CD14-positive monocyte (primary cell): ENCODE data around the gene B3GAT2. TPM values are rescaled to one million over a fixed set of nuclear protein-coding genes. Genes with fewer than 3 reads are reported as not detected.

Source experiments
- DNase-seq, 3 donors: peaks; one replicate each; pipeline ENCODE4 v3.0.0-alpha.2; 2011 to 2022
- H2AFZ ChIP-seq: 2 replicates; pipeline ENCODE4 v1.6.0; 2012; ENCODE audit warnings: mild to moderate bottlenecking, low read depth, low read length, inconsistent platforms; ENCODE audit not compliant: insufficient read depth, poor library complexity, severe bottlenecking
- H3K27ac ChIP-seq, 2 donors: 1 replicate in 1 of 2; 2 replicates in 1 of 2; pipeline ENCODE4 v1.5.1; 2012 to 2013; ENCODE audit warnings: low read length in 2 of 2, control low read depth in 1 of 2, inconsistent platforms in 1 of 2, low read depth in 1 of 2, mild to moderate bottlenecking in 1 of 2
- H3K27me3 ChIP-seq, 2 donors: one replicate each; pipeline versions ENCODE4 v1.6.0 to v1.6.1; 2011 to 2013; ENCODE audit warnings: low read length in 2 of 2; ENCODE audit not compliant: control insufficient read depth in 2 of 2, insufficient read depth in 2 of 2
- H3K36me3 ChIP-seq, 2 donors: replicated peaks in 1 of 2; 1 replicate in 1 of 2; 2 replicates in 1 of 2; pipeline versions ENCODE4 v1.5.1 to v1.6.1; 2012 to 2013; ENCODE audit warnings: low read length in 2 of 2, control low read depth in 1 of 2, inconsistent platforms in 1 of 2, mild to moderate bottlenecking in 1 of 2; ENCODE audit not compliant: insufficient read depth in 2 of 2, control insufficient read depth in 1 of 2
- H3K4me1 ChIP-seq, 2 donors: 1 replicate in 1 of 2; 2 replicates in 1 of 2; pipeline versions ENCODE4 v1.5.1 to v1.6.1; 2012 to 2013; ENCODE audit warnings: low read length in 2 of 2, control low read depth in 1 of 2, inconsistent platforms in 1 of 2, mild to moderate bottlenecking in 1 of 2, moderate library complexity in 1 of 2; ENCODE audit not compliant: insufficient read depth in 2 of 2, control insufficient read depth in 1 of 2
- H3K4me2 ChIP-seq: replicated peaks from 2 replicates; pipeline ENCODE3; 2012; ENCODE audit warnings: low read length, moderate library complexity, mild to moderate bottlenecking; ENCODE audit not compliant: poor library complexity, severe bottlenecking; ENCODE audit errors: extremely low read depth
- H3K4me3 ChIP-seq, 3 experiments: fragments of 200-600 bp in 1 of 3; sonication (generic) in 1 of 3; replicated peaks in 1 of 3; 1 replicate in 2 of 3; 2 replicates in 1 of 3; pipeline ENCODE4 v1.5.1; 2011 to 2013; ENCODE audit warnings: low read length in 3 of 3, mild to moderate bottlenecking in 3 of 3, control low read depth in 2 of 3, low read depth in 2 of 3, inconsistent platforms in 1 of 3, moderate library complexity in 1 of 3
- H3K79me2 ChIP-seq: 2 replicates; pipeline ENCODE4 v1.6.0; 2012; ENCODE audit warnings: mild to moderate bottlenecking, control low read depth, inconsistent platforms, low read length, moderate library complexity; ENCODE audit not compliant: insufficient read depth
- H3K9ac ChIP-seq: 2 replicates; pipeline ENCODE4 v1.6.0; 2017; ENCODE audit warnings: low read length, mild to moderate bottlenecking; ENCODE audit not compliant: insufficient read depth, poor library complexity, severe bottlenecking
- H3K9me3 ChIP-seq, 2 donors: replicated peaks in 1 of 2; 1 replicate in 1 of 2; 2 replicates in 1 of 2; pipeline versions ENCODE4 v1.5.1 to v1.6.1; 2012 to 2013; ENCODE audit warnings: low read length in 2 of 2, control low read depth in 1 of 2; ENCODE audit not compliant: control insufficient read depth in 1 of 2, insufficient read depth in 1 of 2
- H4K20me1 ChIP-seq: 2 replicates; pipeline ENCODE4 v1.6.0; 2012; ENCODE audit warnings: mild to moderate bottlenecking, low read length, control low read depth, moderate library complexity; ENCODE audit not compliant: insufficient read depth
- H3K27ac Mint-ChIP-seq, 7 donors: one replicate each; pipeline ENCODE4 v1.8.0; 2020; ENCODE audit warnings: mild to moderate bottlenecking in 7 of 7, mixed read lengths in 7 of 7, moderate library complexity in 6 of 7, inconsistent platforms in 2 of 7
- H3K27me3 Mint-ChIP-seq, 3 donors: one replicate each; pipeline ENCODE4 v1.8.0; 2021 to 2022; ENCODE audit warnings: low read depth in 3 of 3, mild to moderate bottlenecking in 3 of 3, mixed read lengths in 3 of 3, moderate library complexity in 3 of 3, inconsistent platforms in 1 of 3
- H3K36me3 Mint-ChIP-seq, 2 donors: one replicate each; pipeline ENCODE4 v1.8.0; 2020; ENCODE audit warnings: mixed read lengths in 2 of 2, inconsistent platforms in 1 of 2, mild to moderate bottlenecking in 1 of 2
- H3K4me1 Mint-ChIP-seq: one replicate; pipeline ENCODE4 v1.8.0; 2020; ENCODE audit warnings: mild to moderate bottlenecking, mixed read lengths
- H3K4me3 Mint-ChIP-seq, 2 donors: one replicate each; pipeline ENCODE4 v1.8.0; 2020; ENCODE audit warnings: mild to moderate bottlenecking in 2 of 2, mixed read lengths in 2 of 2, moderate library complexity in 1 of 2
- H3K9me3 Mint-ChIP-seq, 7 donors: one replicate each; pipeline ENCODE4 v1.8.0; 2020 to 2022; ENCODE audit warnings: mixed read lengths in 7 of 7, mild to moderate bottlenecking in 6 of 7, moderate library complexity in 6 of 7, inconsistent platforms in 2 of 7
- CTCF ChIP-seq: fragments of 200-600 bp; IDR thresholded peaks from one replicate; pipeline ENCODE4 v1.8.0; 2022; ENCODE audit warnings: antibody characterized with exemption, mild to moderate bottlenecking
- WGBS: methylation state at CpG from one replicate; pipeline ENCODE4 v1.1.5; 2013; ENCODE audit warnings: missing lambda C conversion rate; ENCODE audit not compliant: insufficient coverage; 5-methylcytosine and 5-hydroxymethylcytosine counted together
- intact Hi-C, 2 donors: fragments of 100-400 bp; cut with micrococcal nuclease; formaldehyde crosslinking; loops; one replicate each; pipeline versions ENCODE4 v1.15.0 to v1.15.1; 2023
- polyA plus RNA-seq, 3 donors: library from polyadenylated mRNA; depleted of rRNA in 1 of 3; unstranded in 2 of 3; stranded (reverse) in 1 of 3; fragments of 300-500 nt in 2 of 3; fragments of >200 nt in 1 of 3; fragmentation: Illumina TruSeq in 2 of 3; gene quantifications; 1 replicate in 2 of 3; 2 replicates in 1 of 3; pipeline ENCODE4 v1.2.3, GENCODE V29; 2012 to 2021

Gene B3GAT2
- polyA plus RNA-seq, 3 donors, result 0.03 to 0.05 TPM; not detected in 1

GRCh38 chr6:70967049-70967448 lies 10.2 kb upstream of the B3GAT2 start:
- H3K36me3 Mint-ChIP-seq, result no peaks in the 10 kb centered on the region
- DNase-seq, result no peak

GRCh38 chr6:70957284-70957617 lies 391 bp upstream of the B3GAT2 start:
- H3K4me3 Mint-ChIP-seq, result peak overlapping the region in 1 of 2 donors; percentile 83
- H3K9ac ChIP-seq, result no peak overlapping the region
- peaks cover 49 to 77% of the 10 kb centered on the region in 2 donors for H3K27me3 ChIP-seq

More at GRCh38 chr6:70967049-70967448, 10.2 kb upstream of the B3GAT2 start:
- H3K9ac ChIP-seq, result no peak overlapping the region
- H3K4me2 ChIP-seq, result no peak overlapping the region
- H2AFZ ChIP-seq, result no peak overlapping the region
- 100% methylated on average over 2 of the region's 3 CpGs for WGBS
- no peaks in the 10 kb centered on the region for H3K4me1 ChIP-seq
- no peaks in the 10 kb centered on the region for H3K4me1 Mint-ChIP-seq
- H3K27ac ChIP-seq, result no peak overlapping the region
- no peaks in the 10 kb centered on the region for H3K27me3 ChIP-seq
- peaks cover 0 to 11% (median 8%) of the 10 kb centered on the region in 7 donors for H3K9me3 Mint-ChIP-seq
- no peak overlapping the region for H3K27ac Mint-ChIP-seq
- TF ChIP-seq CTCF, result no peak
- H3K4me3 ChIP-seq, result no peak overlapping the region
- peaks cover 0 to 5% (median 0%) of the 10 kb centered on the region in 3 donors for H3K27me3 Mint-ChIP-seq
- no peaks in the 10 kb centered on the region for H3K79me2 ChIP-seq
- intact Hi-C loops, result no loop called here
- H4K20me1 ChIP-seq, result no peaks in the 10 kb centered on the region
- H3K9me3 ChIP-seq, result no peaks in the 10 kb centered on the region
- H3K36me3 ChIP-seq, result no peaks in the 10 kb centered on the region
- H3K4me3 Mint-ChIP-seq, result no peak overlapping the region

More at GRCh38 chr6:70957284-70957617, 391 bp upstream of the B3GAT2 start:
- H4K20me1 ChIP-seq, result no peaks in the 10 kb centered on the region
- peak overlapping the region; percentile 65 for H2AFZ ChIP-seq
- Mint-ChIP-seq H3K4me1 (peaks cover 13% of the 10 kb centered on the region), H3K27ac (no peak overlapping the region), H3K27me3 (peaks cover 64 to 73% (median 64%) of the 10 kb centered on the region in 3 donors), H3K9me3 (peaks cover 0 to 8% (median 3%) of the 10 kb centered on the region in 7 donors), H3K36me3 (peaks cover 0 to 2% of the 10 kb centered on the region in 2 donors)
- intact Hi-C loops, result loop anchor here in 1 of 2 donors (10.0 kb wide), 1 partner anchor 252 kb away; no protein-coding TSS in a partner anchor
- H3K79me2 ChIP-seq, result no peaks in the 10 kb centered on the region
- no peak for DNase-seq
- H3K4me2 ChIP-seq, result peak overlapping the region; percentile 85
- H3K4me1 ChIP-seq, result peaks cover 16 to 20% of the 10 kb centered on the region in 2 donors
- no peak for TF ChIP-seq CTCF
- peak overlapping the region in 1 of 3 experiments; percentile 73 for H3K4me3 ChIP-seq
- H3K27ac ChIP-seq, result no peak overlapping the region
- 13% methylated on average over 18 of the region's 19 CpGs for WGBS
- H3K9me3 ChIP-seq, result peaks cover 4 to 16% of the 10 kb centered on the region in 2 donors
- no peaks in the 10 kb centered on the region for H3K36me3 ChIP-seq
